ENCODE data around the gene CISD1. TPM values are rescaled to one million over a fixed set of nuclear protein-coding genes. Genes with fewer than 3 reads are reported as not detected.

Gene CISD1
- total RNA-seq, 1 donor from 2014 or later: 24.8 TPM

DNA sequence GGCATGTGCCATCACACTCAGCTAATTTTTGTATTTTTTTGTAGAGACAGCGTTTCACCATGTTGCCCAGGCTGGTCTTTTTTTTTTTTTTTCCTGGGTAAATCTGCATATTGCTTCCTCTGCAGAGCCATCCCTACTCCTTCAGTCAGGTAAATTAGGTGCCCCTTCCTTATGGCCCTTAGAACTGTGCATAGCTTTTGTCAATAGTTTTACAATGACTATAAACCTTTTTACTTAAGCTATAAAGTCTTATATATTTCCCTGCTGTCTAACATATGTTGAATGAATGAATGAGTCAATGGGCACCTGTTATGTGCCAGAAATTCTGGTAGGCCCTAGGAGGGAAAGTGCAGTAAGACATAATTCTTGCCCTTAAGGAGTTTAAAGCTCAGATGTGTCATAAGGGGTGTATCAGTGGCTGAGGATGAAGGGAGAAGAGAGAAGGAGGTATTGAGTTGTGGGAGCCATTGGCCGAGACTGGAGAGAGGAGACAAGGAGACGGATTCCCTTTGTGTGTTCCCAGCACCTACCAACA lies 35.2 kb downstream of the CISD1 start:
- no peak for DNase-seq (ENCODE audit: extremely low read depth, low read depth, low spot score)

DNA sequence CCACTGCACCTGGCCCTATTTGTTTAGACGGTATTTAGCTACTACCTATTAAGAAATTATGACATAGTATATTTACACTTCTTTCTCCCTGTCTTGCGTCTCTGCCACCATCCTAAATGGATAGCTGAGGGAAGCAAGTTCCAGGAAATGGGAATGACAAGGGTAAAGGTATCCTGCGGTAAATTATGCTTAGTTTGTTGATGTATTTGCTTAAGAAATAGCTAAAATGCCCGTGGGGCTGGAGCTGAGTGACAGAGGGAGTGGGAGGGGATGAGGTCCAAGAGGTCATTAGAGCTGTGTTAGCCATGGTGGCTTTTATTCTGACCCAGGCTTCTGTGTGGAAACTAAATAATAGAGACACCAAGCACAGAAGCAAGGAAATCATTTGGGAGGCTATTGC lies 36.9 kb downstream of the CISD1 start:
- no peak for DNase-seq (ENCODE audit: extremely low read depth, low read depth, low spot score)

DNA sequence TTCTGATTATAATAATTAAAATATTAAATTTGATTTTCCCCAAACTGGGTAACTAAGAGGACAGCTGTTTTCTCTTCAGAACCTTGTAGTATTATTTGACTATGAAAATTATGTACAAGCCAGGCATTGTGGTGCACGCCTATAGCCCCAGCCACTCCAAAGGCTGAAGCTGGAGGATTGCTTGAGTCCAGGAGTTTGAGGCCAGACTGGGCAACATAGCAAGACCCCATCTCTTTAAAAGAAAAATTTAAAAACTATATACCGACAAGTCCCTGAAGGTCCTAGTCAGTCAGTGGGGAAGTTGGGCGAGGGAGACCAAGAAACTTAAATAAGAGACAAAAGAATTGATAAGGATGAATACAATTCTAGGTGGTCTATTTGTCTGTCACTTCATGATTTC lies 38.7 kb downstream of the CISD1 start:
- DNase-seq (ENCODE audit: extremely low read depth, low read depth, low spot score): no peak

DNA sequence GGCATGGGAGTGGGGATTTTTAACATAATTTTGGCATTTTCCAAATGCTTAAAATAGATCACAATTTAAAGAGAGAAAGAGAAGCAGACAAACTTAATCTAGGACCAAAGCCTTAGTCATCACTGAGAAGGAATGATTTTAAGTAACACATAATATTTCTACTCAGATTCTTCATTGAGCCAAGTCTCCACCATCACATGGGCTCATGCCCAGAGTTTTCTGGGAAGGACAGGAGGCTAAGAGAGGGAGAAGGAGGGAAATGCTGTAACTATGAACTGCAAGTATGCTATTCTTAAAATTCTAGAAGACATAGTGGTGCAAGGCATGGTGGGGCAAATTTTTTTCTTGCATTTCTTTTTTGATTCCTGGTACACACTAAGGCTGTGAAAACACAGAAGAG lies 42.1 kb downstream of the CISD1 start:
- no peak for DNase-seq (ENCODE audit: extremely low read depth, low read depth, low spot score)

DNA sequence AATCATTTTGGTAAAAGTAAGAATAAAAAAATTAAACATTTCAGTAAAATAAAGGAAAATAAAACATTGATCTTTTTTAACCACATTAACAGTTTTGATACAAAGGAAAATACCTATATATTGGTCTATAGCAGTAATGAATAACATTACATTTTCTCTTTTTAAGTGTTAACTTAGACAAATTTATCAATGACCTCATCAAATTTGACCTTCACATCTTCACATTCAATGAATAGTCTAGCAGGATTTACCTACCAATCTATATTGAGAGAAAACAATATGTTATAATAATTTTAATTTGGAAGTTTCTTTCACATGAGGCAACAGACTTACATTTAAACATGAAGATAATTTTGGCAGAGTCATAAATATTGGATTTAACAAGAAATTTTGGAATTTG lies 47.9 kb downstream of the CISD1 start:
- no peak for DNase-seq (ENCODE audit: extremely low read depth, low read depth, low spot score)

DNA sequence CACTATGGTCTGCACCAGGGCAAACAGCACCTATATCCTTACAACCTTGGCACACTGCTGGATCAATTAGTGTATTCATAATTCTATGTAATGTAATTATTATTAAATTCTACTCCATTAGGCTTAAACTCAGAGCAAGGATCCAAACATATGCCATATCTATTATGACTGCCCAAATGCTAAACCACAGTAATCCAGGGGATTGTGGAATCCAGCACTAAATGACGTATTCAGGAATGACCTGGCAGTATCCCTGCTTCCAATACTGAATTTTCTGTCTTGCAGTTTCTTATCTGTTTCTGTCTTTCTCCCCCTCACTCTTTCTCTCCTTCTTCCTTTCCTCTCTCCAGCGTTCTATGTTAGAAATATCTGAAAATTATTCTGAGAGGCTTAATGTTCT lies 49.4 kb downstream of the CISD1 start:
- DNase-seq (ENCODE audit: extremely low read depth, low read depth, low spot score): no peak

DNA sequence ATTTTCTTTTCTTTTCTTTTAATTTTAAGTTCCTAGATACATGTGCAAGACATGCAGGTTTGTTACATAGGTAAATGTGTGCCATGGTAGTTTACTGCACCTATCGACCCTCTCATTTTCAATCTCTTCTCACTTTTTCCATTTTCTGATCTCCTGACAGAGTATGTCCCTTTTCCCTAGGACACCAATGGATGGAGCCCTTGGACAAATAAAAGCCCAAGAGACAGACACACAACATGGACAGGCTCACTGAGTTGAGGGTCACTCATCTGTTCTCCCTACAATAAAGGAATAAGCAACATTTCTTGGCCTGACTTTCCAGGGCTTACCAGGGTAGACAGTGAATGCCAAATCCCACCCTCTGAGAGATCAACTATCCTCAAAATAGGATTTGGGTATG lies 50.6 kb downstream of the CISD1 start:
- no peak for DNase-seq (ENCODE audit: extremely low read depth, low read depth, low spot score)

DNA sequence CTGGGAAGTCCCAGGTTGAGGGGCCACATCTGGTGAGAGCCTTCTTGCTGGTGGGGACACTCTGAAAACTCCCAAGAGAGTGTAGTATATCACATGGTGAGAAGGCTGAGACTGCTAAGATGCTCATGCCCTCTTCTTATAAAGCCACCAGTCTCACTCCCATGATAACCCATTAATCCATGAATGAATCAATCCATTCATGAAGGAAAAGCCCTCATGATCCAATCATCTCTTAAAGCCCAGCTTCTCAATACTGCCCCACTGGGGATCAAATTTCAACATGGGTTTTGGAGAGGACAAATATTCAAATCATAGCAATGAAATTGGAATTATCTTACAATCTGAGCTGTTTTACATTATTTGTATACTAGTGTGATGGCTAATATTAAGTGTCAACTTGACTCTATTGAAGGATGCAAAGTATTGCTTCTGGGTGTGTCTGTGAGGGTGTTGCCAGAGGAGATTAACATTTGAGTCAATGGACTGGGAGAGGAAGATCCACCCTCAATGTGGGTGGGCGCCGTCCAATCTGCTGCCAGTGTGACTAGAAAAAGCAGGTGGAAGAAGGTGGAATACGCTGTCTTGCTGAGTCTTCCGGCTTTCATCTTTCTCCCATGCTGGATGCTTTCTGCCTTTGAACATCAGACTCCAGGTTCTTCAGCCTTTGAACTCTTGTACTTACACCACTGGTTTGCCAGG lies 51.5 kb downstream of the CISD1 start:
- no peak for DNase-seq (ENCODE audit: extremely low read depth, low read depth, low spot score)

DNA sequence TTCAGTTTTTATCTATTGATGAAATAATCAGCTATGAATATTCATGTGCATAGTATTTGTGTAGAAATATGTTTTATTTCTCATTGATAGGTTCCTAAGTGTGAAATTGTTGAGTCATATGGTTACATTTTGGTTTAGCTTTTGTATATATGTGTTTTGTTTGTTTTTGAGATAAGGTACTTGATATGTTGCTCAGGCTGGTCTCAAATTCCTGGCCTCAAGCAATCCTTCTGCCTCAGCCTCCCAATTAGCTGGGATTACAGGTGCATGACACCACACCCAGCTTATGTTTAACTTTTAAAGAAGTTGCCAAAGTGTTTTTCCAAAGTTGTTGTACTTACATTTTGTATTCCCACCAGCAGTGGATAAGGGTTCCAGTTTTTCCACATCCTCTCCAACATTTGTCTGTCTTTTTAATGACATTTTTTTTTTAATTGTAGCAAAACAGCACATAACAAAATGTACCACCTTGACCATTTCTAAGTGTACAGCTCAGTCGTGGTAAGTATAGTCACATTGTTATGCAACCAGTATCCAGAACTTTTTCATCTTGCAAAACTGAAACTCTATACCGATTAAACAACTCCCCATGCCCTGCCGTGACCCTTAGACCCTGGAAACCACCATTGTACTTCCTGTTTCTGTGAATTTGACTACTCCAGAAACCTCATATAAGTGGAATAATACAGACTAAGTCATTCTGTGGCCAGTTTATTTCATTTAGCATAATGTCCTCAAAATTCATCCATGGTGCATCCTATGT lies 53.3 kb downstream of the CISD1 start:
- no peak for DNase-seq (ENCODE audit: extremely low read depth, low read depth, low spot score)

DNA sequence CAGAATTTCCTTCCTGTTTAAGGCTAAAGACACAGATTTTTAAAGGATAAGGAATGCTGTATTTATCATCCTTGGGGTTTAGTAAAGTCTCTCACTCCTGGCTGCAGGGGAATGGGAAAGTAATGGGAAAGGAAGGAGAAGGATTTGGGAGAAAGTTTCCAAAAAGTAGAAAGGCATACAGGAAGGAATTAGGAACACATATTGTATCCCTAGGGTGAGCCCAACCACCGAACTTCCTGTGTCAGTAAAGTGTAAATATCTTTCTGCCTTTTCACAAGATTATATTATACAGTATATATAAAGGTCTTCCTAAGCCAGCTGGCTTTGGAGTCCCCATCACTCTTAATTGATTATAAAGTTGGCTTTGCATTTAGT lies 53.9 kb downstream of the CISD1 start:
- DNase-seq (ENCODE audit: extremely low read depth, low read depth, low spot score): no peak

DNA sequence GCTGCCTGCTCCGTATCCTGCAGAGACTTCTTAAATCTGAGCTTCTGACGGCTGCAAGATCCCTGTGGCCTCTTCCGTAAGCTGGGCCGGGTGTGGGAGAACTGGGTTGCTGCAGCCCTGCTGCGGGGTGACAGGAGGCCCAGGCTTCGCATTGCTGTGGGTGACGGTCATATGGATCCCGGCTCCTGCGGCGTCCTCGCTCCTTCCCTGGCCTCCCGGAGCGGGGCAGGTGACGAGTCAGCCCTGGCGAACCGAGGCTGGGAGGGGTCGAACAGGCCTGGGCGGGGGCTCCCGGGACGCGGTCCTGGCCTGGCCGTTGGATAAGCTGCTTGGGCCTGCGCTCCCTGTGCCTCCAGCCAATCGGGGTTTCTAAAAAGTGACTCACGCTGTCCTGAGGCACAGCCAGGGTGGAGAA lies 58.0 kb downstream of the CISD1 start:
- no peak for DNase-seq (ENCODE audit: extremely low read depth, low read depth, low spot score)

DNA sequence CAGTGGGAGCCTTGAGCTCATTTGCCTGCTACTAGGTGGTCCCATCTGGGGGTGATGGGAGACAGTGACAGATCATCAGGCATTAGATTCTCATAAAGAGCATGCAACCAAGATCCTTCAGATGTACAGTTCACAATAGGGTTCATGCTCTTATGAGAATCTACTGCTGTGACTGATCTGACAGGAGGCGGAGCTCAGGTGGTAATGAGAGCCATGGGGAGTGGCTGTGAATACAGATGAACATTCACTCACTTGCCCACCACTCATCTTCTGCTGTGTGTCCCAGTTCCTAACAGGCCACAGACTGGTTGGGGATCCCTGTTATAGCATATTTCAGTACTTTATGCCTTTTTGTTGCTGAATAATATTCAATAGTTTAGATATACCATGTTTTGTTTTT lies 59.3 kb downstream of the CISD1 start:
- no peak for DNase-seq (ENCODE audit: extremely low read depth, low read depth, low spot score)

DNA sequence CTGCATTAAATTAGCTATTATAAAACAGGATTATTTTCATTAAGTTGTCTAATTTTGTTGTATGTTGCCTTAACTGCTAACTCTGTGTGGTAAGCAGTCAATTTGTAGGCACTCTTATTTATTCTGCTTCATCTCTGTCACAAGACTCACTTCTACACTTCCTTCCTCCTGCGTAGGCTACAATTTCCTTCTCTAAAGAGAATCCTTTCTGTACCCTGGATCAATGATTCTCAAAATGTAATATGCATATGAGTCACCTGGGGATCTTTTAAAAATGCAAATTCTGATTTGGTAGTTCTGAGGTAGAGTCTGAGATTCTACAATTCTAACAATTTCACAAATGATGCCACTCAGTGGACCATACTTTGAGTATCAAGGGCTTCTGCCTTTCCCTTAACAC lies 61.5 kb downstream of the CISD1 start:
- DNase-seq (ENCODE audit: extremely low read depth, low read depth, low spot score): no peak

DNA sequence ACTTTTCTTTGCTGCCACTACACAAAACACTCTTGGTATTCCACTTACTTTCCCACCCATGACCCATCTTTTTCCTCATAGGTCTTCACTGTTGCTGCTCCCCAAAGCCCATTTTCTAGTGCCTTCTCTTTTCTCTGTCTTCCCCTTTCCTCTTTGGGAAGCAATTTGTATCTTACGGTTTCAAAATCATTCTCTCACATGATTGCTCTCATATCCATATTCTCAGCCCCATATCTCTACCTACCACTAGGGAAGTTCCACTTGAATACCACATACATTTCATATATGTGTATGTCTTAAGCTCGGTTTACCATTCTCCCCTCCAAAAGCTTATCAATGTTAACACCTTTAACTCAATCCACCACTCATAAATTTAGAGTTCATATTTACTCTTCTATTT lies 62.7 kb downstream of the CISD1 start:
- DNase-seq (ENCODE audit: extremely low read depth, low read depth, low spot score): no peak

DNA sequence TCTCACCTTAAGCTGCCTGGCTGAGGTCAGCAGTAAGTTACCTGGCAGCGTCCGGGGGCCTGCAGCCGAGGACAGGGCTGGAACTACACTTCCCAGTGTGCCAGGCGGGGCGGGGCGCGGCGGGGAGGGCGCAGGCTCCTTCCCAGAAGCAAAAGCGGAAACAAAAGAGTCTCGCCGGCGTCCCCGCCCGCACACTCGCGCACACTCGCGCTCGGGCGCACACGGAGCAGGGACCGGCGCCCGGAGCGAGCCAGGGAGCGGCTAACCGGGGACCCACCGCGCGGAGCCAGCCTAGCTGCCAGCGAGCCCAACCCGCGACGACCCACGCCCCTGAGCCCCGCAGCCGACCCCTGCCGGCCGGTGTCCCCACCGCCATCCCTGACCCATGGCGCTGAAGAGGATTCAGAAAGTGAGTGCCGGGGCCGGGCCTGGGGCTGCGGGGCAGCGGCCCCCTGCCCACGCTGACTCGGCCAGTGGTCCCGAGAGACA lies 65.9 kb downstream of the CISD1 start, which contains the start of gene UBE2D1:
Gene UBE2D1 (plus strand): TSS at position 190 of the 489 bp plus-strand sequence. CDS start 196 bp downstream, at position 386.
- no peak for DNase-seq (ENCODE audit: extremely low read depth, low read depth, low spot score)

DNA sequence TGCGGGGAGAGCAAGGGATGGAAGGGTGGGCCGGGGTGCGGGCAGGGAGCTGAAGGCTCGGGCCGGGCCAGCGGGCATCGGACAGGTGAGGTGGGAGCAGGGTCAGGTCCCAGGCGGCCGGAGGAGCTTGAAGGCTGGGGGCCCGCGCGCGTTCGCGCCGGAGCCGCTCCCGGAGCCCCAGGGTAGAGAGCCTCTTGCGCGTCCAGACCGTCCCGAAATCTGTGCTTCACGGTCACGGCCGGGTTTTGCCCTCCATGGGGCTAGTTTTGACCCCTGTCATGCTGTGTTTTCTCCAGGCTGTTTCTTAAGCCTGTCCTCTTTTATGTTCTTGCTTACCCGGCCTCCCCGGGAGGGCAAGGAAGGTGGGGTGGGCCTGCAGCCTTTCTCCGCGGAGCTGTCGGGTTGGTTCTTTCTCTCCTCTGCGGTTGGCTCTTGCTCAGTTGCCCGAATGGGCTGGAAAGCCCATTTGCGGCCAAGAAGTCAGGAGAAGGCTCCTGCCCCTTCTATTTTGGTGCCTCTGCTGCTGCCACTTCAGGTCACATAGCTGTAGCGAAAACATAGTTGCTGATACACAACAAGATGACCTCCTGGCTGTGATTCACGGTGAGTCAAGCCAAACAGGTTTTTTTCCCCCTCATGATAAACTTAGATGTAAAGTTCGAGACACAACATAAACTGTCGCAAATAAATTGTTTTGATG lies 66.5 kb downstream of the CISD1 start:
- DNase-seq (ENCODE audit: extremely low read depth, low read depth, low spot score): no peak

DNA sequence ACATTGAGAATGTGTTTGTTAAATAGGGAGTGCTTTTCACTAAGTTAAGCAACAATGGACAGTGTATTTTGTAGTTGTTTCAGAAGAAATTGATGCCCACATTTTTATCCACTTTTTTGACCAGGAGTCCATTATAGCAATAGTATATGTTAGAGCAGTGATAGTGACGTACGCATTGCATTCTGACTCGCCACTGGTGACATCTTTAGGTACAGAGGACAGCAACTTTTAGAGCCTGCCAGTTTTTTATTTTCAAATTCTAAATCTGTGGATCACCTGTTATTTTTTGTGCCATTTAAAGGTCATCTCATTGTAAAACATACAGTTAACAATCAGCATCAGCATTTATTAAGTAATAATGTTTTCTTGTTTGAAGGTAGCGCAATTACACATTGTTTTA lies 67.3 kb downstream of the CISD1 start:
- no peak for DNase-seq (ENCODE audit: extremely low read depth, low read depth, low spot score)
